ENCODE data around the gene URI1.

DNA sequence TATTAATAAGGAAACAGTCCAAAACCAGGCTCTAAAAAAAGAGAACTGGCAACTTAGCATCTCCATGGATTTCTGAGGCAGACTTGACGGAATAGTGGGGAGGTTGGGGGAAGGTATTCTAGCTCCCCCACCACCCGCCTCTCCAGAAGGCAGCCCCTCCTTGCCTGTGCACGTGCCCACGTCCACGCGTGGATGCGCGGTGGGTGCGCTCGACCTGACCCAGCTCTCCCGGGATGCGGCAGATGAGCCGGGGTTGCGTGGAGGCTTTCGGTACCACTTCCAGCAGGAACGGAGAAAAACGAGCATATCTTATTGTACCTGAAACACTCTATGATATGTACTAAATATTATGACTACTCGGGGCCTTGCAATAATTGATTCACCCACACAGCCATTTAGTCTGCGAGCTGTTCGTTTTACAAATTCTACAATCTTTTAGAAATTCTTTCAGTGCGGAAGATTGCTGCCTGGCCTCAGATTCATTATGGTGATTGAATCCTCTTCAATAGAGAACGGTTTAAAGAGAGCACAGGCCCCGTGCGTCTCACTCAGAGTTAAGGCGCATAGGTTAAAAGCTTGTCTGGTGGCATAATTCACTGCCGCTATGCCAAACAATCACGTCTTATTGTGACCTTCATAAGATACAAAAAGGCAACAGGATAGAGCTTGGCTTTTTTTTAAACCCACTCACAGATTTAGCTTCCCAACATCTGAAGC is 117.9 kb downstream of the URI1 start:
- TF ChIP-seq EZH2phosphoT487 (IDR thresholded peaks at IDR 0.05; ENCODE audit: insufficient read depth, low read depth) = no peak
- no peak for TF ChIP-seq EZH2 (IDR thresholded peaks at IDR 0.05; ENCODE audit: insufficient read depth, poor library complexity, severe bottlenecking)

All from GM23248 (cell line).